ENCODE measurements around the gene DSCAML1. TPM values are rescaled to one million over a fixed set of nuclear protein-coding genes. Genes with fewer than 3 reads are reported as not detected.
"Not testable (repeated sequence)": the region's sequence is repeated elsewhere in the genome, so short reads cannot be mapped to it uniquely, and the experiment has no call there.

DSCAML1 gene
- total RNA-seq, 1 donor from 2014 or later: 0.95 TPM

DNA sequence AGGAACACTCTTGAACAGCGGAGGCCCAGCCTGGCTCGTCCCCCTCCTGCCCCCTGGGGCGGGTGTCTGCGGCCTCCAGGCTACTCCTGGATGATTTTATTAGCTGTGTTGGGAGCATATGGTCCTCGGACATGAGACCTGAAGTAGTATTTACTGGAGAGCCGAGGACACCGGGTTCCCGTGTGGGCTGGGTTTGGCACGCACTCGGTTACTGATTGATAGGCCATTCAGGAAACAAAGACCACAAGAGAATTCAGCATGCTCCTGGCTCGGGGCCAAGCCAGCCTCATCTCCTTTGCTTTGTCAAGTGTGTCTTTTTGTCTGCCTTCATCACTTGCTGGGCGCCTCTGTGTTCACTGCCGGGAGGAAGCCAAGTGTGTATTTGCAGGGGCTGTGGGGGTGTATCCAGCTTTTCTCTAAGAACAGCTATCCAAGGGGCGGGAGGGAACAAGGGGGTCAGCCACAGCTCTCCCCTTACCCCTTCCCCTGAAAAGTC is 17.8 kb upstream of the DSCAML1 start:
- DNase-seq: peak; percentile 82
- ATAC-seq: peak; percentile 28 to 52

DNA sequence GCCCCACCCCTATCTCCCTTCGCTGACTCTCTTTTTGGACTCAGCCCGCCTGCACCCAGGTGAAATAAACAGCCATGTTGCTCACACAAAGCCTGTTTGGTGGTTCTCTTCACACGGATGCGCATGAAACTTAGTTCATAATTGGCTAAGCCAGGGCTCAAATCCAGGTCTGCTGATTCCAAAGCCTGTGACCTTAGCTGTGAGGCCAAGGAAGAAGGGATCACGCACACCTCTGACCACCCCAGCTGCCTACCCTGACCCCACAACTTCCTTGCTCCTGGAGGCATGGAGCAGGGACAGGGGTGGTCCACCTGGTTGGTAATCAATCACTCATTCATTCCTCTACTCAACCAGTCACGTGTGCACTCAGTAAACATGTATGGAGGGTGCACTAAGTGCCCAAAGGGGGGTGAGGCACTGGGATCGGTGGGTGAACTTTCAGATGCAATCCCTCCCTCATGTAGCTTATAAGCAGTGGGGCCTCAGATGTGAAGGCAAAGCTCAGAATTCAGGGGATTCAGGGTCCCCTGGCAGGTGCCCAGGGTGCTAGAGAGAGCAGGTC is 17.3 kb upstream of the DSCAML1 start:
- Histone ChIP-seq H3K36me3 (no peaks in the 10 kb centered on the region), H3K4me1 (peaks cover 53% of the 10 kb centered on the region), H3K27me3 (ENCODE audit: low read depth) (no peaks in the 10 kb centered on the region), H3K4me3 (no peak overlapping the region), H3K9me3 (no peaks in the 10 kb centered on the region), H3K27ac (no peak overlapping the region)
- intact Hi-C loops (cut with DNase I): no loop called here
- no peak for DNase-seq
- TF ChIP-seq, protein P1, sequence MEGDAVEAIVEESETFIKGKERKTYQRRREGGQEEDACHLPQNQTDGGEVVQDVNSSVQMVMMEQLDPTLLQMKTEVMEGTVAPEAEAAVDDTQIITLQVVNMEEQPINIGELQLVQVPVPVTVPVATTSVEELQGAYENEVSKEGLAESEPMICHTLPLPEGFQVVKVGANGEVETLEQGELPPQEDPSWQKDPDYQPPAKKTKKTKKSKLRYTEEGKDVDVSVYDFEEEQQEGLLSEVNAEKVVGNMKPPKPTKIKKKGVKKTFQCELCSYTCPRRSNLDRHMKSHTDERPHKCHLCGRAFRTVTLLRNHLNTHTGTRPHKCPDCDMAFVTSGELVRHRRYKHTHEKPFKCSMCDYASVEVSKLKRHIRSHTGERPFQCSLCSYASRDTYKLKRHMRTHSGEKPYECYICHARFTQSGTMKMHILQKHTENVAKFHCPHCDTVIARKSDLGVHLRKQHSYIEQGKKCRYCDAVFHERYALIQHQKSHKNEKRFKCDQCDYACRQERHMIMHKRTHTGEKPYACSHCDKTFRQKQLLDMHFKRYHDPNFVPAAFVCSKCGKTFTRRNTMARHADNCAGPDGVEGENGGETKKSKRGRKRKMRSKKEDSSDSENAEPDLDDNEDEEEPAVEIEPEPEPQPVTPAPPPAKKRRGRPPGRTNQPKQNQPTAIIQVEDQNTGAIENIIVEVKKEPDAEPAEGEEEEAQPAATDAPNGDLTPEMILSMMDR (IDR thresholded peaks at IDR 0.05): no peak
- no peak for ATAC-seq

More for the DNA sequence above, 17.8 kb upstream of the DSCAML1 start:
- Histone ChIP-seq H3K4me3 (no peak overlapping the region), H3K36me3 (no peaks in the 10 kb centered on the region), H3K27me3 (ENCODE audit: low read depth) (no peaks in the 10 kb centered on the region), H3K9me3 (no peaks in the 10 kb centered on the region), H3K27ac (peak overlapping the region; percentile 71), H3K4me1 (peaks cover 52% of the 10 kb centered on the region)
- TF ChIP-seq, protein P1 (IDR thresholded peaks at IDR 0.05): no peak
- intact Hi-C loops (cut with DNase I): no loop called here

DNA sequence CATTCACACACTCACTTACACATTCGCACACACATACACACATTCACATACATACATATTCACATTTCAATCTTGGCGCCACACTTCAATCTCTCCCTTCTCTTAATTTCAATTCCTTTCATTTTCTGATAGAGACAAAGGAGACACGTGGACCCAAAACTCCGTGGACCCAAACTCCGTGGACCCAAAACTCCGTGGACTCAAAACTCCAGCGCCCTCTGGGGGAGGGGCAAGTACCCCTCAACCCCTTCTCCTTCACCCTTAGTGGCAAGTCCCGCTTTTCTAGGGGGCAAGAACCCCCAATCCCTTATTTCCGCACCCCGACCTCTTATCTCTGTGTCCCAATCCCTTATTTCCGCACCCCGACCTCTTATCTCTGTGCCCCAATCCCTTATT is 13.0 kb upstream of the DSCAML1 start:
- intact Hi-C loops (cut with DNase I); DNase-seq; H3K27me3 ChIP-seq (ENCODE audit: low read depth); H3K4me3 ChIP-seq; H3K27ac ChIP-seq; H3K36me3 ChIP-seq; H3K9me3 ChIP-seq; ATAC-seq: not testable (repeated sequence)
- H3K4me1 ChIP-seq: peaks cover 27% of the 10 kb centered on the region

GRCh38 chr11:117809236-117810055 is 12.4 kb upstream of the DSCAML1 start:
- peak; percentile 81 for DNase-seq
- no peak overlapping the region for H3K27ac ChIP-seq
- intact Hi-C loops (cut with DNase I): no loop called here
- peaks cover 21% of the 10 kb centered on the region for H3K4me1 ChIP-seq
- no peaks in the 10 kb centered on the region for H3K36me3 ChIP-seq
- no peaks in the 10 kb centered on the region for H3K9me3 ChIP-seq
- no peak overlapping the region for H3K4me3 ChIP-seq
- ATAC-seq: peak; percentile 84 to 88
- H3K27me3 ChIP-seq (ENCODE audit: low read depth): peaks cover 3% of the 10 kb centered on the region
- TF ChIP-seq, protein P1 (IDR thresholded peaks at IDR 0.05): peak; percentile 52

DNA sequence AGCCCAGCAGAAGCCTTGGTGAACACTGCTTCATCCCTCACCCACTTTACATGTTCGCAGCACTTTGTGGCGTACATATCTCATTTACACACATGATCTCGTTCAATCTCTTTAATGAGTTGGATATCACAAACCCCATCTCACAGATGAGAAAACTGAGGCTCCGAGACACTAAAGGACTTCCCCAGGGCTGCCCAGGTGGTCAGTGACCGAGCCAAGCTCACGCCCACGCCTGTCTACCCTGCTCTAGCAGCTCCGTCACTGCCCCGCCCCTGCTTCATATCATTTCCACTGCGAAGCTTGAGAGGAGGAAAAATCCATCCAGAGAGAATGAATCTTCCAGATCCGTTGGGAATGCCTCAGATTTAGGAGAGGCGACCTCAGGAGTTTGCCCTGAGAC is 11.8 kb upstream of the DSCAML1 start:
- H3K27me3 ChIP-seq (ENCODE audit: low read depth): peaks cover 3% of the 10 kb centered on the region

More for the DNA sequence above, 11.8 kb upstream of the DSCAML1 start:
- Histone ChIP-seq H3K27ac (no peak overlapping the region), H3K4me3 (no peak overlapping the region), H3K36me3 (no peaks in the 10 kb centered on the region), H3K9me3 (no peaks in the 10 kb centered on the region), H3K4me1 (peaks cover 18% of the 10 kb centered on the region)
- DNase-seq (no peak), ATAC-seq (peak in 1 of 2 donors; percentile 7)
- intact Hi-C loops (cut with DNase I): no loop called here
- TF ChIP-seq, protein P1 (IDR thresholded peaks at IDR 0.05): no peak

All from lower lobe of right lung (tissue), 2 donors.